Panc1 (cell line): ENCODE data around the gene PHKG2. TPM values are rescaled to one million over a fixed set of nuclear protein-coding genes. Genes with fewer than 3 reads are reported as not detected.
A peak's percentile ranks its signal among the peaks of the same experiment; 100 is the strongest.

Experiments
- ATAC-seq: fragments of 200-7000 bp; cut with Tn5 transposase; 2 replicates; pipeline ENCODE4 v1.9.1; 2020; ENCODE audit warnings: mild to moderate bottlenecking, moderate library complexity
- BruUV-seq: library from RNA; stranded (reverse); fragments of 400-500 nt; replicated peaks from 2 replicates; lab custom pipeline; 2021; lab: Mats Ljungman, UMichigan
- CTCF ChIA-PET: fragments of 300-600 bp; sonication (Branson Sonifier 250); formaldehyde crosslinking; loops from one replicate; lab custom pipeline; 2022; ENCODE audit warnings: antibody characterized with exemption; lab: Charles Lee
- POLR2A ChIA-PET: fragments of 300-600 bp; sonication (Branson Sonifier 250); formaldehyde crosslinking; loops from one replicate; lab custom pipeline; 2022; ENCODE audit warnings: antibody characterized with exemption; lab: Charles Lee
- DNase-seq: peaks from one replicate; pipeline ENCODE4 v3.0.0-alpha.2; 2010; ENCODE audit warnings: low read depth, low spot score
- H3K27ac ChIP-seq: 2 replicates; pipeline ENCODE4 v1.5.1; 2011; ENCODE audit warnings: mild to moderate bottlenecking, low read length, inconsistent platforms
- H3K27me3 ChIP-seq: fragments of 200-500 bp; sonication (Bioruptor generic); 2 replicates; pipeline ENCODE4 v1.6.0; 2014; ENCODE audit warnings: low read length, inconsistent platforms; ENCODE audit not compliant: control insufficient read depth, insufficient read depth
- H3K36me3 ChIP-seq: fragments of 200-500 bp; sonication (Bioruptor generic); 2 replicates; pipeline ENCODE4 v1.5.1; 2014; ENCODE audit warnings: inconsistent platforms, mild to moderate bottlenecking, low read length, moderate library complexity; ENCODE audit not compliant: control insufficient read depth, insufficient read depth
- H3K4me1 ChIP-seq: 2 replicates; pipeline ENCODE4 v1.5.1; 2011; ENCODE audit warnings: inconsistent platforms, mild to moderate bottlenecking, low read length, moderate library complexity; ENCODE audit not compliant: control insufficient read depth, insufficient read depth
- H3K4me3 ChIP-seq, 2 experiments: 2 replicates each; pipeline ENCODE4 v1.5.1; 2011 to 2012; ENCODE audit warnings: low read depth in 2 of 2, low read length in 2 of 2, mild to moderate bottlenecking in 2 of 2, inconsistent platforms in 1 of 2, moderate library complexity in 1 of 2
- H3K9me3 ChIP-seq: fragments of 200-500 bp; sonication (Bioruptor generic); 2 replicates; pipeline ENCODE4 v1.5.1; 2014; ENCODE audit warnings: low read depth, mild to moderate bottlenecking, inconsistent platforms, low read length, moderate library complexity; ENCODE audit not compliant: control insufficient read depth, insufficient read depth
- POLR2AphosphoS5 ChIP-seq: IDR thresholded peaks from 2 replicates; pipeline ENCODE4 v1.6.1; 2012; ENCODE audit warnings: mild to moderate bottlenecking, low read depth, low read length, moderate library complexity
- SIN3A ChIP-seq: IDR thresholded peaks from 2 replicates; pipeline ENCODE4 v1.6.1; 2012; ENCODE audit warnings: low read depth, mild to moderate bottlenecking, low read length, moderate library complexity, borderline replicate concordance; ENCODE audit not compliant: insufficient read depth
- TCF7L2 ChIP-seq: IDR thresholded peaks from 2 replicates; pipeline ENCODE4 v1.6.1; 2011; ENCODE audit warnings: mild to moderate bottlenecking, low read depth, low read length, inconsistent platforms
- in situ Hi-C: cut with HindIII; loops from 2 replicates; pipeline ENCODE4 v1.10.0; 2016; ENCODE audit warnings: low sequenced_read_pairs, low pct_unique_long_range_greater_than_20kb
- intact Hi-C: fragments of 100-400 bp; cut with micrococcal nuclease; formaldehyde crosslinking; loops from one replicate; pipeline ENCODE4 v1.10.0; 2022; ENCODE audit not compliant: unreplicated experiment
- total RNA-seq: library from RNA; stranded (reverse); gene quantifications from one replicate; pipeline ENCODE4 v1.2.1, GENCODE V29; 2021; ENCODE audit not compliant: unreplicated experiment
- TF ChIP-seq, protein P1 (sequence below), 2 experiments: IDR thresholded peaks; 2 replicates each; pipeline ENCODE4 v1.6.1; 2011 to 2012; ENCODE audit warnings: low read depth in 2 of 2, control low read depth in 1 of 2, low read length in 1 of 2, mild to moderate bottlenecking in 1 of 2, moderate library complexity in 1 of 2; ENCODE audit not compliant: insufficient read depth in 1 of 2
- TF ChIP-seq, protein P2 (sequence below): fragments of 450-650 bp; IDR thresholded peaks from 2 replicates; pipeline ENCODE4 v1.5.1; 2017; ENCODE audit warnings: mild to moderate bottlenecking

Gene PHKG2
- total RNA-seq, 1 experiment from 2014 or later, result 43.1 TPM

DNA sequence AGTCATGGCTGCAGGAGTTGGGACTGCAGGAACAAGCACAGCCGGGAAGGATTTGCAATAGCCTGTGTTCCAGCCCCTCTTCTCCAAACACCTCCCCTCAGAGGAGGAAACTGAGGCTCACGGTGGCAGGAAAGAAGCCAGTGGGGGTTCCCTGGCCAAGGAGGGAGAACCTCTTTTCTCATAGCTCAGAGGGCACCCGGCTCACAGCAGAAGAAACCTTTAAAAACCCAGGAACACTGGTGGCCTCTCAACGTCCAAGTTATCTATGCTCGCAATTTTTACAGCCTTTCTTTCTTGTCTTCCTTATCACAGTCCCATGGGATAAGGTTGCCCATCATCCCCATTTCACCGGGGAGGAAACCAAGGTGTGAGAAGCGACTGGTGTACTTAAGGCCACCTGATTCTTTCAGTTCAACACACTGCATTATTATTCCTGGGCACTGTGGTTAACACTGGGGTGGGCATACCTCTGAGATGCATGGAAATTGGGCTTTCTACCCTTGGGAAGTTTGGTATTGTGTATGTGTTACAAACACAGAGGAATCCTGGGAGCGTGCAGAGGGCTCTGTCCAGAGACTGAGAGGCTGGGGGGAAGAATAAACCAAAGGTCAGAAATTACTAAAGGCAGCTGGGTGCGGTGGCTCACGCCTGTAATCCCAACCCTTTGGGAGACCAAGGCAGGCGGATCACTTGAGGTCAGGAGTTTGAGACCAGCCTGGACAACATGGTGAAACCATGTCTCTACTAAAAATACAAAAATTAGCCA, 39.6 kb downstream of the PHKG2 start:
- Histone ChIP-seq H3K9me3 (no peaks in the 10 kb centered on the region), H3K4me3 (peak overlapping the region; percentile 86 to 87), H3K36me3 (peaks cover 7% of the 10 kb centered on the region; the same call in 1 of the 2 replicates), H3K4me1 (peaks cover 20% of the 10 kb centered on the region), H3K27ac (peak overlapping the region; percentile 91), H3K27me3 (no peaks in the 10 kb centered on the region)
- ATAC-seq (no peak; the same call in 1 of the 2 replicates), DNase-seq (no peak)
- intact Hi-C loops (no loop called here), in situ Hi-C loops (no loop called here)
- BruUV-seq, result no TSS peak
- no peak for TF ChIP-seq TCF7L2
- no peak for TF ChIP-seq POLR2AphosphoS5
- TF ChIP-seq, protein P1, sequence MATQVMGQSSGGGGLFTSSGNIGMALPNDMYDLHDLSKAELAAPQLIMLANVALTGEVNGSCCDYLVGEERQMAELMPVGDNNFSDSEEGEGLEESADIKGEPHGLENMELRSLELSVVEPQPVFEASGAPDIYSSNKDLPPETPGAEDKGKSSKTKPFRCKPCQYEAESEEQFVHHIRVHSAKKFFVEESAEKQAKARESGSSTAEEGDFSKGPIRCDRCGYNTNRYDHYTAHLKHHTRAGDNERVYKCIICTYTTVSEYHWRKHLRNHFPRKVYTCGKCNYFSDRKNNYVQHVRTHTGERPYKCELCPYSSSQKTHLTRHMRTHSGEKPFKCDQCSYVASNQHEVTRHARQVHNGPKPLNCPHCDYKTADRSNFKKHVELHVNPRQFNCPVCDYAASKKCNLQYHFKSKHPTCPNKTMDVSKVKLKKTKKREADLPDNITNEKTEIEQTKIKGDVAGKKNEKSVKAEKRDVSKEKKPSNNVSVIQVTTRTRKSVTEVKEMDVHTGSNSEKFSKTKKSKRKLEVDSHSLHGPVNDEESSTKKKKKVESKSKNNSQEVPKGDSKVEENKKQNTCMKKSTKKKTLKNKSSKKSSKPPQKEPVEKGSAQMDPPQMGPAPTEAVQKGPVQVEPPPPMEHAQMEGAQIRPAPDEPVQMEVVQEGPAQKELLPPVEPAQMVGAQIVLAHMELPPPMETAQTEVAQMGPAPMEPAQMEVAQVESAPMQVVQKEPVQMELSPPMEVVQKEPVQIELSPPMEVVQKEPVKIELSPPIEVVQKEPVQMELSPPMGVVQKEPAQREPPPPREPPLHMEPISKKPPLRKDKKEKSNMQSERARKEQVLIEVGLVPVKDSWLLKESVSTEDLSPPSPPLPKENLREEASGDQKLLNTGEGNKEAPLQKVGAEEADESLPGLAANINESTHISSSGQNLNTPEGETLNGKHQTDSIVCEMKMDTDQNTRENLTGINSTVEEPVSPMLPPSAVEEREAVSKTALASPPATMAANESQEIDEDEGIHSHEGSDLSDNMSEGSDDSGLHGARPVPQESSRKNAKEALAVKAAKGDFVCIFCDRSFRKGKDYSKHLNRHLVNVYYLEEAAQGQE (IDR thresholded peaks at IDR 0.05; ENCODE audit: insufficient read depth in 1 of 2, low read depth in 2 of 2, low read length in 1 of 2), result no peak
- TF ChIP-seq, protein P2, sequence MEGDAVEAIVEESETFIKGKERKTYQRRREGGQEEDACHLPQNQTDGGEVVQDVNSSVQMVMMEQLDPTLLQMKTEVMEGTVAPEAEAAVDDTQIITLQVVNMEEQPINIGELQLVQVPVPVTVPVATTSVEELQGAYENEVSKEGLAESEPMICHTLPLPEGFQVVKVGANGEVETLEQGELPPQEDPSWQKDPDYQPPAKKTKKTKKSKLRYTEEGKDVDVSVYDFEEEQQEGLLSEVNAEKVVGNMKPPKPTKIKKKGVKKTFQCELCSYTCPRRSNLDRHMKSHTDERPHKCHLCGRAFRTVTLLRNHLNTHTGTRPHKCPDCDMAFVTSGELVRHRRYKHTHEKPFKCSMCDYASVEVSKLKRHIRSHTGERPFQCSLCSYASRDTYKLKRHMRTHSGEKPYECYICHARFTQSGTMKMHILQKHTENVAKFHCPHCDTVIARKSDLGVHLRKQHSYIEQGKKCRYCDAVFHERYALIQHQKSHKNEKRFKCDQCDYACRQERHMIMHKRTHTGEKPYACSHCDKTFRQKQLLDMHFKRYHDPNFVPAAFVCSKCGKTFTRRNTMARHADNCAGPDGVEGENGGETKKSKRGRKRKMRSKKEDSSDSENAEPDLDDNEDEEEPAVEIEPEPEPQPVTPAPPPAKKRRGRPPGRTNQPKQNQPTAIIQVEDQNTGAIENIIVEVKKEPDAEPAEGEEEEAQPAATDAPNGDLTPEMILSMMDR, result no peak
- POLR2A ChIA-PET, result interaction anchor here (0.7 to 1.0 kb wide), 2 partner anchors 17 to 171 kb away, joined by 3 read pairs; no protein-coding TSS in a partner anchor
- CTCF ChIA-PET, result no interaction called here

DNA sequence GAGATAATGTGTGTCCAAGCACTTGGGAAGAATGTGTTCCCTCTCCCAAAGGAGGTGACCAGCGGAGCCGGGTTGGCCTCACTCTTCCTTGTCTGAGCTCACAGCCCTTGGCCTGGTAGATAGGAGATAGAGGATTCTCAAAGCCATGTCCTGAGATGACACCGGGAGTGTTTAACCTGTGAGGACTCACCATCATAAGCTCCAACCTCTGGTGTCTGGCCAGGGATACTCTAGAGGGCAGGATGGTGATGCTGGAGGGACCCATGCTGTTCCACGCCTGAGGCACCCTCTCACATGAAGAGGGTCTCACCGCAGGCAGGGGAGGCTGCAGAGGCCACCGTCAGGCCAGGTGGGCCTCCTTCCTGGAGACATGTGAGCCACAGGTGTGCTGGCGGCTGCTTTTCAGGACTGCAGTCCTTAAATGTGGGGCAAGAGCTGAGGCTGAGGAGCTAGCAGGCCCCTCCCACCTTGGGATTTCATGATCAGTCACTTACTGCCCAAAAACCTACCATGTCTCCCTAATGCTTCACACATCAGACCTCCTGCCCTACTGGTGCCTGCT, 45.4 kb downstream of the PHKG2 start:
- DNase-seq, result no peak
- no peak overlapping the region for H3K27ac ChIP-seq
- no peaks in the 10 kb centered on the region for H3K9me3 ChIP-seq
- H3K27me3 ChIP-seq, result no peaks in the 10 kb centered on the region
- ChIA-PET CTCF (interaction anchor here (1.0 kb wide), 1 partner anchor 148 kb away, joined by 3 read pairs; no protein-coding TSS in a partner anchor), POLR2A (no interaction called here)
- no peak; the same call in 1 of the 2 replicates for ATAC-seq
- H3K4me3 ChIP-seq, result no peak overlapping the region
- no peaks in the 10 kb centered on the region for H3K4me1 ChIP-seq
- no peaks in the 10 kb centered on the region for H3K36me3 ChIP-seq
- intact Hi-C loops, result no loop called here
- no TSS peak for BruUV-seq
- TF ChIP-seq SIN3A (no peak), TCF7L2 (no peak), POLR2AphosphoS5 (no peak)
- TF ChIP-seq, protein P2, result no peak
- TF ChIP-seq, protein P1 (IDR thresholded peaks at IDR 0.05; ENCODE audit: insufficient read depth in 1 of 2, low read depth in 2 of 2, low read length in 1 of 2), result no peak
- in situ Hi-C loops, result no loop called here
